GM21717 (cell line): ENCODE data around the gene HIBADH.
A peak's percentile ranks its signal among the peaks of the same experiment; 100 is the strongest.
"Not testable (repeated sequence)": the region's sequence is repeated elsewhere in the genome, so short reads cannot be mapped to it uniquely, and the experiment has no call there.

Experiments
- ATAC-seq: cut with Tn5 transposase; IDR thresholded peaks from one replicate; pipeline ENCODE4 v1.9.1; 2021; ENCODE audit warnings: mild to moderate bottlenecking, moderate library complexity; ENCODE audit not compliant: unreplicated experiment

HIBADH gene

GRCh38 chr7:27603813-27604212 lies 58.9 kb downstream of the HIBADH start:
- no peak for ATAC-seq

DNA sequence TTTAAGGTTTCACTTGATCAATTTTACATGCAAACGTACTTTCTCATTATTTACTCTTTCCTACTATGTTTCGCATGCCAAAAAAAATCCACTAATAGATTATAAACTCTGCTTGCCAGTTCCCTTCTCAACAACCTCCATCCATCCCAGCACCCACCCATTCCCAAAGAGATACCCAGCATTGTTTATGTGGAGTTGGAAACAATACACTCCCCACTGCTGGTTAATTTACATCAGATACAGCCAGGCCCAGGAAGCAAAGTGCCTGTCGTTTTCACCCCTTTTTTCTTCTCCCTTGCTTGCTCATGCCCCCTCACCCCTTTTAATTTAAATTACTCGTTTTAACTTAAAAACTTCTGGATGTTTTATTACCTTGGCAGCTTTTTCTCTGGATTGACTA lies 59.9 kb downstream of the HIBADH start:
- ATAC-seq = no peak

DNA sequence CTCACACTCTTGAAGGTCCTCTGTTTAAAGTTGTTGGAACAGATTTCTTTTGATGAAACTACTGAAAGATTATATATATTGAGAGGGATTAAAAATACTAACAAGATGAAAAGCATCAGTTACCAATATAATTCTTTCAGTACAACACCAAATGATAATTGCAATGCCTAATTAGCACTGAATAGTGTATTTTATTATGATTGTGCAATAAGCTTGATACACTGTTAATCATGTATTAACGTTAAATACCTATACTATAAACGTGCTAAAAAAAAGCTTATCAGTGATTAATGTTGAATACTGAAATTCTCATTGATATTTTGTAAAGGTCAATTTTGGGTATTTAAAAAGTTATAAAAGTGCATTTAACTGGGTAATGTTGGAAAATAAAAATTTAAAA lies 61.5 kb downstream of the HIBADH start:
- no peak for ATAC-seq

DNA sequence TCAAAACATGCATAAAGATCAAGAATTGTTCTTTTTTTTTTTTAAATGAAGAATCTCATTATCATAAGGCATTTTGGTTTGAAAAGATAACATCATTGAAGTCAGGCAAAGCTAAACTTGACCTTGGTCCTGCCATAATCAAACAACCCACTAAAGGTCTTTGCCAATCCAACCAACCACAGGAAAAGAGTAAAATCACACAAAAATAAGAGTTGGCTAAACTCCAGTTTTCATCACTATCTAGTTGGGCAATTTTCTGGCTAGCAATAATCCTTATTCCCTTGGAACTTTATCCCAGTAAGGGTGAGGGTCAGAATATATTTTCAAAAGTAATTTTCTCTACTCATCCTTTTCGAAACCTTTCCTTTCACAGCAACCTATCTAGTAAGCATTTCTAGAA lies 62.4 kb downstream of the HIBADH start:
- ATAC-seq = no peak

- ATAC-seq = no peak
These were observed 67.7 kb downstream of the HIBADH start for GRCh38 chr7:27595009-27595408.

DNA sequence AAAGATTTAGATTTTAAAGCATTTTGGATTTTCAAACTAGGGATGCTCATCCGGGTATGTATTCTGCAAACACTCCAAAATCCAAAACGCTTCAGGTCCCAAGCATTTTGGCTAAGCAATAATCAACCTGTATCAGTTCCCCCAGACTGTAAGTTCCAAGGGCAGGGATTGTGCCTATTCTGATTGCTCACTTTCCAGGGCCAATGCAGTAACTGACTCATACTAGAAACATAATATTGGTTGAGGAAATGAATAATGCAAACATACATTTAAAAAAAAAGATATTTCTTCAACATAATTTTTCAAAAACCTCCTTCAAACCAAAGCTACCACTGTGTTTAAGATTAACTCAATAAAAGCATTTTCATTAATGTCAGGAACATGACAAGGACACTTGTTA lies 69.5 kb downstream of the HIBADH start:
- no peak for ATAC-seq

DNA sequence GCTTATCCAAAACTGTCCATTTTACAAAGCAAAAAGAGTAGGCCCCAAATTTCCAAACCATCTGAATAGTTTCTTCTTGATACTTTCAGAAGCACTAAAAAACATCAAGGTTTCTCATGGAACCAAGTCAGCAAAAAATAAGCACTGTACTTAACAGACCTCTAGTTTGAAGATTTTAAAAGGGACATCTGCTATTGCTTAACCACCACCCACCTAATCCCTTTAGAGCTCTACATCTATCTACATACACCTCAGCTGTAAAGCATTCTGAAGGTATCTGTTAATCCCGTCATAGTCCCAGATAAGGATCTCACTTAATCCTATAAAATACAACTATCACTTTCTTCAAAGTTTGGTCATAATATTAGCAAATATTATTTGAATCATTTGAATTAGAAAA lies 72.3 kb downstream of the HIBADH start:
- no peak for ATAC-seq

DNA sequence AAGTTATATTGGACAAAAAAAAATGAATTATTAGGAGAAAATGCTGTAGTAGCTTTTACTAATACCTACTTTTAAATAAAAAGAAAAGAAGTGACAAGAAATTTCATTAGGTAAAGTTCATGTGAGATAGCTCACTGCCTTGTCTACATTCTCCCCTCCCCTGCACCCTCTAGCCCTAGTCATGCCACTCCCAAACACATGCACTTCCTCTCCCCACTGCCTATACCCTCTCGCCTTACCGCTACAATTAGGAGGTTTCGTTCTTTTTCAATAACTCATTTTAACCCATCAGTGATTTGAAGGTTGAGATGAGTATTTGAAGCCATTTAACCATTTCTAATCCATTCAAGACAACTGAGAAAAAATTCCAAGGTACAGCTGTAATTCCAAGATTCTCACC lies 75.3 kb downstream of the HIBADH start:
- no peak for ATAC-seq

- ATAC-seq = peak; percentile 92
These were observed 75.9 kb downstream of the HIBADH start for GRCh38 chr7:27586825-27587224.

DNA sequence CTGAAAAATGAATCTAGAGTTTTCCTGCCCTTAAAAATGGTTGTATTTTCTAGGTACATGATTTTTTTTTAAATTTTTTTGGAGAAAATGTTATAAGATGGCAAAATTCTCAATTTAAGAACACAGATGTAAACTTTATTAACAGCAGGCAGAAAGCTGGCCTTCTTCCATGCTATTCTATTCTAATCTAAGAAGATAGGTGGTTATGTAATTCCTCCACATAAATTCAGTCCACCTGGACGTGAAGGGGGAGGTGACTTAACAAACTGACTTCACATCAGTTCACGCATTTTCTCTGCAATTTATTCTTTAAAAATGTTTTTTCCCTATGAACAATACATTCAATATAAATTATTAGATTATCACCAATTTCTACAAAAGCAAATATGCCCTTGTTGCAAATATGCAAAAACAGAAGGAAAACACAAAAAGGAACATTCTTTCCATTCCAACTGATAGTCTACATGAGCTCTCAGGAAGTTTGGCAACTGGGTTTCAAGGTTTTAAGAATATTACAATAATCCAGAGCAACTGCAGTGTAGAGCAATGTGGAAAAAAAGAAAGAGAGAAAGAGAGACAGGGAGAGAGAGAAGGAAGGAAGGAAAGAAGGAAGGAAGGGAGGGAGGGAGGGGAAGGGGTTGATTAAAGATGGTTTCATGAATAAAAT lies 76.8 kb downstream of the HIBADH start:
- no peak for ATAC-seq

GRCh38 chr7:27581906-27582305 lies 80.8 kb downstream of the HIBADH start:
- no peak for ATAC-seq

- ATAC-seq = no peak
These were observed 81.6 kb downstream of the HIBADH start for GRCh38 chr7:27581119-27581518.

- no peak for ATAC-seq
These were observed 83.1 kb downstream of the HIBADH start for GRCh38 chr7:27579565-27579964.

DNA sequence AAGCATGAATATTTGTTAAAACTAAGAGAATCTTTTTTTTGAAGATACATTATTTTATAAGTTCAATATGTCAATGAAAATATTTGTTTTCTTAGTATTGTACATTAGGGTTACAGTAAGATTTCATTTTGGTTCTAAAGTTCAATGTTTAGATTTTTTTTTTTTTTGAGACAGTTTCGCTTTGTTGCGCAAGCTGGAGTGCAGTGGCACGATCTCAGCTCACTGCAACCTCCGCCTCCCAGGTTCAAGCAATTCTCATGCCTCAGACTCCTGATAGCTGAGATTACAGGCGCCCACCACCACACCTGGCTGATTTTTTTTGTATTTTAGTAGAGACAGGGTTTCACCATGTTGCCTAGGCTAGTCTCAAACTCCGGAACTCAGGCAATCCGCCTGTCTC lies 84.5 kb downstream of the HIBADH start:
- ATAC-seq = not testable (repeated sequence)

DNA sequence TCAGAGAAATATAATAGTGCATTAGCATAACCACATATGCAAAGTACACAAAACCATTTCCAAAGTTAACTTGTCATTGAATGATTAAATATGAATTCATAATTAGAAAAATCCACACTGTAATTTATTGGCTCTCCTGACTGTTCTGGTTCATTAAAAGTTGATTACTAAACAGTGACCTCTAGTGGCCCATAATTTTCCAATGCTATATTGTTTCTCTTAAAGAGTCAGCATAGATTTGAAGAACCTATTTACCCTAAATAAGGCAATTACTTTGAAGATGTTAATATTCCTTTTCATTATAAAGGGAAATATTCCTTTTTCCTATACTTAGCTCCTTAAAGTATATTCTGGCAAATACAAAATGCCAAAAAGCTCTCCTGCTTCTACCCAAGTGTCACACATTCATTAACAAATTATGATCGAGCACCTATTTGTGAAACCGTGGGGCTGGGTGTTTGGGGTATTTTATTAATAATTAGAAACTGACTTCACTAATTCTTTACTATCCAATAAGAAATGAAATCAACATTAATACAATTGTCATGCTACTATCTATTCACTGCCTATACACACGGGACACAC lies 86.2 kb downstream of the HIBADH start:
- ATAC-seq = no peak

DNA sequence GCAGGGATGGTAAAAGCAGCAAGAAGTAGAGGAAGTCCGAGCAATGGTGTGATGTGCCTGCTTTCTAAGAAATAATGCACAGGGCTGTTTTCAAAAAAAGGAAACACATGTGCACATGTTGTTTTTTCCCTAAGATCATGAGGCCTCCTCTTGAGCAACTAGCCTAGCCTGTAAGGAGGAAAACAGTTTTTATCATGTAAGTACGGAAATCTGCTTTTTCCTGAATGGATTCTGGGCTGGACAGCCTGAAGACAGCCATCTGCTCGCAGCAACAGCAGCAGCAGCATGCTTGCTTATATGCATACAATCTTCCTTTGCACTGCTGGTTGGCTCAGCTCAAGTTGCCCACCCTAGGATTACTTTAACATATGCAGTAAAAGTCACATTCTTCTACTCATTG lies 87.1 kb downstream of the HIBADH start:
- no peak for ATAC-seq

DNA sequence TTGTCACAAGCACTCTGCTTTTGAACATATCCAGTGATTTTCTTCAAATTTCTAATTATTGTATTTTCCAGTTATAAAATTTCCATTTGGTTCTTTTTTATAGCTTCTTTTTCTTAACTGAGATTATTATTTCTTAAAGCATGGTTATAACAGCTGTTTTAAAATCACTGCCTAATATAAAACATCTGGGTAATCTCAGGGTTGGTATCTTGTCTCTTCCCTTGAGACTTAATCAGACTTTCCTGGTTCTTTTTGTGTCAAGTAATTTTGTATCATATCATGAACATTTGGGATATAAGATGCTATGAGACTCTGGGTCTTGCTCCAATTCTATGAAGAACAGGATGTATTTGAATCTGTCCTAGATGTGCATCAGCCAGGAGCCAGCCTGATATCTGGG lies 93.6 kb downstream of the HIBADH start:
- no peak for ATAC-seq

- ATAC-seq = no peak
These were observed 95.4 kb downstream of the HIBADH start for GRCh38 chr7:27567266-27567665.

GRCh38 chr7:27564881-27565482 lies 97.7 kb downstream of the HIBADH start:
- no peak for ATAC-seq

DNA sequence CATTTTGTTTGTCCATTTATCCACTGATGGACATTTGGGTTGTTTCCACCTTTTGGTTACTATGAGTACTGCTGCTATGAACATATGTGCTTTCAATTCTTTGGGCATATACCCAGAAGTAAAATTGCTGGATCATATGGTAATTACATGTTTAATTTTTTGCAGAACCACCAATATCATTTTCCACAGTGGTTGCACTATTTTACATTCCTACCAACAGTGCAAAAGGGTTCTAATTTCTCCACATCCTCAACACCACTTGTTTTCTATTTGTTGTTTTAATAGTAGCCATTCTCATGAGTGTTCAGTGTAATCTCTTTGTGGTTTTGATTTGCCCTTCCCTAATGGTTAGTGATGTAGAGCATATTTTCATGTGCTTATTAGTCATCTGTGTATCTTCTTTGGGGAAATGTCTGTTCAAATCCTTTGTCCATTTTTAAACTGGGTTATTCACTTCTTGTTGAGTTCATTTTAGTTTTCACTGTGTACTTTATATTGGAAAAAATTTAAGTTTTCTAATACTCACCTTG lies 101.9 kb downstream of the HIBADH start:
- no peak for ATAC-seq

DNA sequence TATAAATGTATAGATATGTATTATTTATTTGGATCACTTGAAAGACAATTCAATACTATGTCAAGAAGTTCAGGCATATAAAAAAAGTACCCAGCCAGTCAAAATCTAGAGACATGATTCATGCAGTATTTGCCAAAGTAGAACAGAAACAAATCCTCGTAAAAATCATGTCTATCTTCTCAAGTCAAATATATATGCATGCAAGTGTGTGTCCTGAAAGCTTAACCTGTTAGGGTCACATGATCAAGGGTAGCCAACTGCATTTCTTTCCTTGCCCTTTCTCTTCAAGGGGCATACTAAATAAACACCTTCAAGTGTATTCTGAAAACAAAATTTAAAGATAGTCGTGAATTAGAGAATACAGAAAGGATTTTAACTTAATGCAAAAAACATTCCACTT lies 107.0 kb downstream of the HIBADH start:
- ATAC-seq = no peak

DNA sequence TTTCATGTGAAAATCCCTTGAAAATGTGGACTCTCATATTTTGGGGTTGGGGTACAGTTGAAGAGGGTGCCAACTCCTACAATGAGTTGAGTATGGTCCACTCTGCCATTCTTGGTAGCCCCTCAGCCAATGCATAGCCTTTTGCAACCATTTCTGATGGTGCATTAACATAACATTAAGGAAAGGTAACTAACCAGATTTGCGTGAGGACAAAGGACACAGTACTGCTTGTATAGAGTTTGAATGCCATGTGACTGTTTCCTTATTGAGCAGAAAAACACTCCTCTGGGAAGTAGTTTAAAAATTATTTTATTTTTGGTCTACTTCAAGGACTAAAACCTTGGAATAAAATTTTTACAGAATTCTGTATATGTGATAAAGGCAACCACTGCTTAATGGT lies 107.9 kb downstream of the HIBADH start:
- no peak for ATAC-seq
